Sigmoid colon (tissue), 4 donors: ENCODE results near the gene ASXL1.

Experiments used
- CTCF ChIP-seq, 4 experiments: fragments of 450-650 bp in 3 of 4; fragments of 200-600 bp in 1 of 4; IDR thresholded peaks; one replicate each; pipeline ENCODE4 v1.5.1; 2016 to 2019; ENCODE audit warnings: antibody characterized with exemption in 4 of 4, mild to moderate bottlenecking in 3 of 4, moderate library complexity in 2 of 4
- POLR2AphosphoS5 ChIP-seq, 4 donors: sonication (generic); formaldehyde crosslinking; IDR thresholded peaks; one replicate each; pipeline ENCODE4 v1.6.1; 2017; ENCODE audit warnings: antibody characterized with exemption in 4 of 4

- TF ChIP-seq CTCF (IDR thresholded peaks at IDR 0.05) = no peak
- no peak for TF ChIP-seq POLR2AphosphoS5 (IDR thresholded peaks at IDR 0.05)
Measured at GRCh38 chr20:32468860-32469259, 110.7 kb downstream of the ASXL1 start.
